Measurements from ENCODE around the gene EXOC8. TPM values are rescaled to one million over a fixed set of nuclear protein-coding genes. Genes with fewer than 3 reads are reported as not detected.
A peak's percentile ranks its signal among the peaks of the same experiment; 100 is the strongest.

The EXOC8 gene, protein sequence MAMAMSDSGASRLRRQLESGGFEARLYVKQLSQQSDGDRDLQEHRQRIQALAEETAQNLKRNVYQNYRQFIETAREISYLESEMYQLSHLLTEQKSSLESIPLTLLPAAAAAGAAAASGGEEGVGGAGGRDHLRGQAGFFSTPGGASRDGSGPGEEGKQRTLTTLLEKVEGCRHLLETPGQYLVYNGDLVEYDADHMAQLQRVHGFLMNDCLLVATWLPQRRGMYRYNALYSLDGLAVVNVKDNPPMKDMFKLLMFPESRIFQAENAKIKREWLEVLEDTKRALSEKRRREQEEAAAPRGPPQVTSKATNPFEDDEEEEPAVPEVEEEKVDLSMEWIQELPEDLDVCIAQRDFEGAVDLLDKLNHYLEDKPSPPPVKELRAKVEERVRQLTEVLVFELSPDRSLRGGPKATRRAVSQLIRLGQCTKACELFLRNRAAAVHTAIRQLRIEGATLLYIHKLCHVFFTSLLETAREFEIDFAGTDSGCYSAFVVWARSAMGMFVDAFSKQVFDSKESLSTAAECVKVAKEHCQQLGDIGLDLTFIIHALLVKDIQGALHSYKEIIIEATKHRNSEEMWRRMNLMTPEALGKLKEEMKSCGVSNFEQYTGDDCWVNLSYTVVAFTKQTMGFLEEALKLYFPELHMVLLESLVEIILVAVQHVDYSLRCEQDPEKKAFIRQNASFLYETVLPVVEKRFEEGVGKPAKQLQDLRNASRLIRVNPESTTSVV
- 14.4 and 16.3 TPM in 2 replicates for total RNA-seq

DNA sequence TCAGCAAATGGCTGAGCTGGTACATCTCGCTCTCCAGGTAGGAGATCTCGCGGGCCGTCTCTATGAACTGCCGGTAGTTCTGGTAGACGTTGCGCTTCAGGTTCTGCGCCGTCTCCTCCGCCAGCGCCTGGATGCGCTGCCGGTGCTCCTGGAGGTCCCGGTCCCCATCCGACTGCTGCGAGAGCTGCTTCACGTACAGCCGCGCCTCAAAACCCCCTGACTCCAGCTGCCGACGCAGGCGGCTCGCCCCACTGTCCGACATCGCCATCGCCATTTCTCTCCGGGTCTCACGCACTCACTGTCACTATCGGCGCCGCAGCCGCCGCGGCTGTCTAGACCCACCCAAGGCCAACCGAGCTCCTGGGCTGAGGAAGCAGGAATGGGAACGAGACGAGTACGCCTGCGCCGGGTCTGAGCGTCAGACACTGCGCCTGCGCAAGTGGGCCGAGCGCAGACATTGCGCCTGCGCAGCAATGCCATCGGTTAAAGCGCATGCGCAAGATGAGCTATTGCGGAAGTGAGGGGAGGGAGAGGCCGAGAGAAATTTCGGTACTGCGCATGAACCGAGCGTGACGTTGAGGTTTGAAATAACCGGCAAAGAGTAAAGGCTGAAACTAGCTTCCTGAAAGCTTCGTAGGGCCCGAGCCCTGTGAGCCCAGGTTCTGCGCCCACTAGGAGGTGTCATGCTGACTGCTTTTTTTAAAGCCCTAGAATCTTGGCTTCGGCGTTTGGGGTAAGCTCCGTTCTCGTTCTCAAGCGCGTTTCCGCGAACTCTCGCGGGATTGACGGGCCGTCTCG is at the start of gene EXOC8:
EXOC8 (minus strand) TSS at position 381 of the 798 bp plus-strand sequence; CDS start at position 274, 107 bp downstream.
- peak within 1 kb of the TSS; percentile 98 for H3K4me2 ChIP-seq (ENCODE audit: insufficient read depth, low read length)
- H3K79me2 ChIP-seq (ENCODE audit: insufficient read depth, low read length) = peaks cover 87% of the 10 kb centered on the region
- no peaks in the 10 kb centered on the region for H3K9me3 ChIP-seq (ENCODE audit: low read depth, low read length)
- peak within 1 kb of the TSS; percentile 95 for H3K4me3 ChIP-seq (ENCODE audit: insufficient read depth, low read length)
- H3K27ac ChIP-seq (ENCODE audit: low read depth, low read length) = peak within 1 kb of the TSS; percentile 97
- H2AFZ ChIP-seq (ENCODE audit: low read length) = peak within 1 kb of the TSS; percentile 98
- H3K4me1 ChIP-seq (ENCODE audit: insufficient read depth, low read length) = peaks cover 40% of the 10 kb centered on the region
- no peaks in the 10 kb centered on the region for H3K27me3 ChIP-seq (ENCODE audit: insufficient read depth, low read length)
- TF ChIP-seq, protein P1, sequence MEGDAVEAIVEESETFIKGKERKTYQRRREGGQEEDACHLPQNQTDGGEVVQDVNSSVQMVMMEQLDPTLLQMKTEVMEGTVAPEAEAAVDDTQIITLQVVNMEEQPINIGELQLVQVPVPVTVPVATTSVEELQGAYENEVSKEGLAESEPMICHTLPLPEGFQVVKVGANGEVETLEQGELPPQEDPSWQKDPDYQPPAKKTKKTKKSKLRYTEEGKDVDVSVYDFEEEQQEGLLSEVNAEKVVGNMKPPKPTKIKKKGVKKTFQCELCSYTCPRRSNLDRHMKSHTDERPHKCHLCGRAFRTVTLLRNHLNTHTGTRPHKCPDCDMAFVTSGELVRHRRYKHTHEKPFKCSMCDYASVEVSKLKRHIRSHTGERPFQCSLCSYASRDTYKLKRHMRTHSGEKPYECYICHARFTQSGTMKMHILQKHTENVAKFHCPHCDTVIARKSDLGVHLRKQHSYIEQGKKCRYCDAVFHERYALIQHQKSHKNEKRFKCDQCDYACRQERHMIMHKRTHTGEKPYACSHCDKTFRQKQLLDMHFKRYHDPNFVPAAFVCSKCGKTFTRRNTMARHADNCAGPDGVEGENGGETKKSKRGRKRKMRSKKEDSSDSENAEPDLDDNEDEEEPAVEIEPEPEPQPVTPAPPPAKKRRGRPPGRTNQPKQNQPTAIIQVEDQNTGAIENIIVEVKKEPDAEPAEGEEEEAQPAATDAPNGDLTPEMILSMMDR (IDR thresholded peaks at IDR 0.05; ENCODE audit: extremely low read depth, low read depth, low read length) = no peak
- H4K20me1 ChIP-seq (ENCODE audit: insufficient read depth, low read length) = peaks cover 50% of the 10 kb centered on the region
- peaks cover 4% of the 10 kb centered on the region for H3K36me3 ChIP-seq (ENCODE audit: insufficient read depth, low read length)
- DNase-seq (ENCODE audit: insufficient read length, low spot score, missing footprints) = peak; percentile 96

DNA sequence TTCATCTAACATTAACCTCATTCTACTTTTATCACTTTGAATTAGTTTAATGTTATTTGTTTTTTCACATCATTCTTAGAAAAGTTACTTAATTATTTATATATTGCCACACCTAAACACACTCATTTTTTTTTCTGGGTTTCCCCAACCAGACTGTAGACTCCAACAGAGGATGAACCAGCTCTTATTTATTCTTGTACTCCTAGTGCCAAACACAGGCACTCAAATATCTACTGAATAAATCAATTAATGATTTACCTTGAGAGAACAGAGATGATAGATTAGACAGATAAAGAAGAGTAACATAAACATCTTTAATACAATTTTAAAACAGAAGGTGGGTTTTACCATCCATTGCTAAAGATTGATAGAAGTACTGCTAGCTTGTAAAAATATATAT is 48.8 kb upstream of the EXOC8 start:
- Histone ChIP-seq H3K4me3 (ENCODE audit: insufficient read depth, low read length) (no peak overlapping the region), H2AFZ (ENCODE audit: low read length) (no peak overlapping the region), H3K27me3 (ENCODE audit: insufficient read depth, low read length) (no peaks in the 10 kb centered on the region), H3K79me2 (ENCODE audit: insufficient read depth, low read length) (peaks cover 77% of the 10 kb centered on the region), H3K9me3 (ENCODE audit: low read depth, low read length) (no peaks in the 10 kb centered on the region), H4K20me1 (ENCODE audit: insufficient read depth, low read length) (peaks cover 16% of the 10 kb centered on the region), H3K4me2 (ENCODE audit: insufficient read depth, low read length) (no peak overlapping the region), H3K36me3 (ENCODE audit: insufficient read depth, low read length) (no peaks in the 10 kb centered on the region), H3K4me1 (ENCODE audit: insufficient read depth, low read length) (peaks cover 15% of the 10 kb centered on the region), H3K27ac (ENCODE audit: low read depth, low read length) (no peak overlapping the region)
- TF ChIP-seq, protein P1 (IDR thresholded peaks at IDR 0.05; ENCODE audit: extremely low read depth, low read depth, low read length) = no peak
- no peak for DNase-seq (ENCODE audit: insufficient read length, low spot score, missing footprints)

DNA sequence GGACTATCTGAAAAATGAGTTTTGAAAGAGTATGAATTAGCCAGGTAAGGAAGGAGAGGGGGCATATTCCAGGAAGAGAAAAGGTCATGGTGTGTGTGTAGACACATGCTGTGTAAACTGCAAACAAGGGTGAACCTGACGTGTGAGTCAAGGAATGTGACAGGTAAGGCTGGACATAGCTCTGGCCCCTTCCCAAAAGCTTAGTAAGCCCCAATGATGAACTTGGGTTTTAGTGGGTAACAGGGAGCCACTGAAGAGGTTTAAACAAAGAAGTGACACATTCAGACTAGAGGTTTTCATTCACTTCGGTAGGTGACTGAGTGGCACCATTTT is 47.7 kb upstream of the EXOC8 start:
- peaks cover 16% of the 10 kb centered on the region for H4K20me1 ChIP-seq (ENCODE audit: insufficient read depth, low read length)
- no peak for DNase-seq (ENCODE audit: insufficient read length, low spot score, missing footprints)
- H3K36me3 ChIP-seq (ENCODE audit: insufficient read depth, low read length) = no peaks in the 10 kb centered on the region
- TF ChIP-seq, protein P1 (IDR thresholded peaks at IDR 0.05; ENCODE audit: extremely low read depth, low read depth, low read length) = no peak
- H3K27ac ChIP-seq (ENCODE audit: low read depth, low read length) = no peak overlapping the region
- H3K4me2 ChIP-seq (ENCODE audit: insufficient read depth, low read length) = no peak overlapping the region
- no peak overlapping the region for H3K4me3 ChIP-seq (ENCODE audit: insufficient read depth, low read length)
- H3K79me2 ChIP-seq (ENCODE audit: insufficient read depth, low read length) = peaks cover 70% of the 10 kb centered on the region
- peaks cover 14% of the 10 kb centered on the region for H3K4me1 ChIP-seq (ENCODE audit: insufficient read depth, low read length)
- H3K9me3 ChIP-seq (ENCODE audit: low read depth, low read length) = no peaks in the 10 kb centered on the region
- H2AFZ ChIP-seq (ENCODE audit: low read length) = no peak overlapping the region
- no peaks in the 10 kb centered on the region for H3K27me3 ChIP-seq (ENCODE audit: insufficient read depth, low read length)

All from osteoblast (primary cell).